K562 (cell line): ENCODE results near the gene RBFOX1. TPM values are rescaled to one million over a fixed set of nuclear protein-coding genes. Genes with fewer than 3 reads are reported as not detected.

Source experiments
- ATAC-seq: fragments of 200-7000 bp; cut with Tn5 transposase; 3 replicates; pipeline ENCODE4 v1.9.1; 2020; ENCODE audit warnings: moderate library complexity
- BruUV-seq: library from RNA; stranded (reverse); fragments of 400-500 nt; replicated peaks from 2 replicates; lab custom pipeline; 2021; lab: Mats Ljungman, UMichigan
- CTCF ChIA-PET: fragments of 300-600 bp; formaldehyde crosslinking; extraction: SDS; loops from one replicate; lab custom pipeline; 2021; ENCODE audit warnings: low intra/inter-chr PET ratio; lab: Yijun Ruan, JAX
- POLR2A ChIA-PET: fragments of 300-600, 350-650 bp; sonication (Branson Sonifier 250); formaldehyde crosslinking; extraction: SDS; loops from one replicate; lab custom pipeline; 2021; ENCODE audit warnings: antibody characterized with exemption, inconsistent platforms; lab: Yijun Ruan, JAX
- DNase-seq, 4 experiments: peaks; one replicate each; pipeline versions ENCODE4 v3.0.0 to v3.0.0-alpha.2; 2011 to 2018; ENCODE audit warnings: low spot score in 3 of 4, mixed read lengths in 3 of 4; ENCODE audit errors: extremely low read depth in 1 of 4
- FAIRE-seq: peaks from 2 replicates; lab custom pipeline; 2011; peaks lifted over from hg19 to GRCh38; lab: Jason Lieb, UNC
- H2AFZ ChIP-seq: 2 replicates; pipeline ENCODE4 v1.6.0; 2011; ENCODE audit warnings: low read depth, low read length, control low read depth, inconsistent platforms
- H3K27ac ChIP-seq: fragments of 200-600 bp; 3 replicates; pipeline ENCODE4 v1.8.0; 2011; ENCODE audit warnings: low read depth, mild to moderate bottlenecking, control low read depth, inconsistent platforms, low read length, moderate library complexity, mixed read lengths; ENCODE audit errors: extremely low read depth
- H3K27me3 ChIP-seq, 2 experiments: fragments of 300-600 bp in 1 of 2; 2 replicates in 1 of 2; 3 replicates in 1 of 2; pipeline versions ENCODE4 v1.6.0 to v1.8.0; 2011; ENCODE audit warnings: inconsistent platforms in 2 of 2, low read length in 2 of 2, mild to moderate bottlenecking in 1 of 2, mixed read lengths in 1 of 2, moderate library complexity in 1 of 2; ENCODE audit not compliant: control insufficient read depth in 2 of 2, insufficient read depth in 2 of 2
- H3K36me3 ChIP-seq: fragments of 300-600 bp; 3 replicates; pipeline ENCODE4 v1.8.0; 2011; ENCODE audit warnings: mild to moderate bottlenecking, low read length, inconsistent platforms; ENCODE audit not compliant: control insufficient read depth, insufficient read depth
- H3K4me1 ChIP-seq, 2 experiments: fragments of 200-600 bp in 1 of 2; replicated peaks in 1 of 2; 2 replicates in 1 of 2; 3 replicates in 1 of 2; pipeline versions ENCODE4 v1.5.1 to v1.8.0; 2011; ENCODE audit warnings: inconsistent platforms in 2 of 2, low read length in 2 of 2, mild to moderate bottlenecking in 1 of 2, mixed read lengths in 1 of 2, moderate library complexity in 1 of 2; ENCODE audit not compliant: control insufficient read depth in 2 of 2, insufficient read depth in 2 of 2
- H3K4me2 ChIP-seq: 2 replicates; pipeline ENCODE4 v1.6.1; 2011; ENCODE audit warnings: low read length, control low read depth, inconsistent platforms, mixed read lengths; ENCODE audit not compliant: insufficient read depth
- H3K4me3 ChIP-seq: fragments of 200-600 bp; sonication (generic), shearing (Covaris generic); 2 replicates; pipeline ENCODE4 v1.5.1; 2016; ENCODE audit warnings: control low read depth, inconsistent platforms
- H3K79me2 ChIP-seq: fragments of 200-600 bp; 3 replicates; pipeline ENCODE4 v1.8.0; 2011; ENCODE audit warnings: low read length, inconsistent platforms; ENCODE audit not compliant: control insufficient read depth, insufficient read depth
- H3K9ac ChIP-seq, 2 experiments: 2 replicates each; pipeline versions ENCODE4 v1.6.0 to v1.6.1; 2011; ENCODE audit warnings: low read depth in 2 of 2, low read length in 2 of 2, control low read depth in 1 of 2, inconsistent platforms in 1 of 2, mild to moderate bottlenecking in 1 of 2, mixed read lengths in 1 of 2; ENCODE audit not compliant: insufficient read depth in 1 of 2
- H3K9me1 ChIP-seq: one replicate; pipeline ENCODE4 v1.6.0; 2011; ENCODE audit warnings: inconsistent platforms, mild to moderate bottlenecking, low read length, moderate library complexity; ENCODE audit not compliant: control insufficient read depth, insufficient read depth
- H3K9me3 ChIP-seq: replicated peaks from 2 replicates; pipeline ENCODE4 v1.5.1; 2011; ENCODE audit warnings: low read depth, low read length, inconsistent platforms; ENCODE audit not compliant: control insufficient read depth, insufficient read depth
- H4K20me1 ChIP-seq: replicated peaks from 2 replicates; pipeline ENCODE4 v1.6.1; 2011; ENCODE audit warnings: low read length, inconsistent platforms, mixed read lengths; ENCODE audit not compliant: control insufficient read depth, insufficient read depth
- CREB1 ChIP-seq, 2 experiments: sonication (generic) in 1 of 2; formaldehyde crosslinking in 1 of 2; IDR thresholded peaks; 2 replicates each; pipeline versions ENCODE4 v1.6.1 to v1.8.0; 2012 to 2022; ENCODE audit warnings: inconsistent platforms in 1 of 2, mild to moderate bottlenecking in 1 of 2, missing genetic modification reagents in 1 of 2, moderate library complexity in 1 of 2
- HNRNPUL1 ChIP-seq: fragments of 200-400 bp; formaldehyde crosslinking; IDR thresholded peaks from 2 replicates; pipeline ENCODE4 v1.6.1; 2017; ENCODE audit warnings: low read length
- MCM2 ChIP-seq: fragments of 450-650 bp; IDR thresholded peaks from 2 replicates; pipeline ENCODE4 v1.6.1; 2017; ENCODE audit warnings: low read depth, mild to moderate bottlenecking
- TSC22D4 ChIP-seq: fragments of 450-650 bp; IDR thresholded peaks from 2 replicates; pipeline ENCODE4 v1.6.1; 2016; ENCODE audit warnings: missing genetic modification characterization, missing biosample characterization, control low read depth
- ZFP36 ChIP-seq: fragments of 150-350 bp; IDR thresholded peaks from 2 replicates; pipeline ENCODE4 v1.6.1; 2018; ENCODE audit warnings: low read length, low read depth; ENCODE audit not compliant: partially characterized antibody
- ZNF23 ChIP-seq: fragments of 250-450 bp; sonication (Bioruptor Pico); IDR thresholded peaks from 2 replicates; pipeline ENCODE4 v1.4.0; 2020; ENCODE audit warnings: mild to moderate bottlenecking
- WGBS: fragments of 100-300 bp; shearing (Covaris generic); methylation state at CpG from one replicate; pipeline ENCODE4 v1.1.6; 2016; ENCODE audit warnings: low coverage, mixed read lengths; ENCODE audit not compliant: insufficient coverage; ENCODE audit errors: missing lambda C conversion rate; 5-methylcytosine and 5-hydroxymethylcytosine counted together
- in situ Hi-C: fragments of 300-500 bp; cut with MboI; formaldehyde crosslinking; loops from 4 replicates; pipeline ENCODE4 v1.15.0; 2018; ENCODE audit warnings: inconsistent platforms, mixed read lengths
- intact Hi-C: fragments of 100-400 bp; cut with micrococcal nuclease; formaldehyde crosslinking; loops from 2 replicates; pipeline ENCODE4 v1.14.2; 2022
- polyA plus RNA-seq, 8 experiments: library from polyadenylated mRNA; depleted of rRNA in 4 of 8; stranded (reverse) in 5 of 8; unstranded in 3 of 8; fragments of >200 nt; fragmentation: Nextera tagmentation in 2 of 8; fragmentation: Illumina TruSeq in 1 of 8; extraction: Ambion mirVana in 2 of 8; extraction: Trizol in 1 of 8; gene quantifications; 2 replicates each; pipeline versions ENCODE4 v1.2.1 to v1.2.3, GENCODE V29; 2011 to 2014; ENCODE audit warnings: inconsistent platforms in 1 of 8, missing spikeins in 1 of 8
- total RNA-seq, 7 experiments: library from RNA; depleted of rRNA in 6 of 7; stranded (reverse); fragments of >200 nt in 6 of 7; fragmentation: Illumina TruSeq in 2 of 7; extraction: Trizol in 2 of 7; gene quantifications; 2 replicates each; pipeline versions ENCODE4 v1.2.1 to v1.2.3, GENCODE V29; 2011 to 2021; ENCODE audit warnings: low replicate concordance in 1 of 7
- TF ChIP-seq, protein P1 (sequence below): IDR thresholded peaks from 2 replicates; pipeline ENCODE4 v1.6.1; 2014; ENCODE audit warnings: antibody characterized with exemption

Gene RBFOX1
- total and polyA plus RNA-seq, 9 of the 15 experiments (the other 6 are each of a cell fraction or from before 2014, with no cell fraction given), result 0.03 TPM; not detected in 8

DNA sequence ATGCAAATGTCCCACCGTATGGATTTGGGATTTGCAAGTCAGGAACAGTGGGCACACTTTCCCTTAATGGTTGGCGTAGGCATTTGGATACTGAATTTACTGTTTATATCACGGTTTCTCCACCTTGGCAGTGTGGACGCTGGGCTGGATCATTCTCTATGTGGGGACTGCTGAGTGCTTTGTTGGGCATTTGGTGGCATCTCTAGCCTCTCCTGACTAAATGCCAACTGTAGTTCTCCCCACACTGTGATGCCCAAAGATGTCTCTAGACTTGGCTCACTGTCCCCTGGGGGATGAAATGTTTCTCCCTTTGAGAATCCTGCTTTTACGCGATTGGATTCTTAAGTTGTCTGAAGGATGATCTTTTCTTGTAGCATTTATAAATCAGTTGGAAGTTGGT, 49.0 kb downstream of the RBFOX1 start:
- H3K4me1 ChIP-seq, result no peaks in the 10 kb centered on the region
- no peak overlapping the region for H3K27ac ChIP-seq
- no peak overlapping the region for H3K4me2 ChIP-seq
- POLR2A ChIA-PET, result no interaction called here
- H2AFZ ChIP-seq, result no peak overlapping the region
- no peaks in the 10 kb centered on the region for H3K9me1 ChIP-seq
- in situ Hi-C loops (no loop called here), intact Hi-C loops (no loop called here)
- no peaks in the 10 kb centered on the region for H3K36me3 ChIP-seq
- no peaks in the 10 kb centered on the region for H3K9me3 ChIP-seq
- TF ChIP-seq, protein P1, sequence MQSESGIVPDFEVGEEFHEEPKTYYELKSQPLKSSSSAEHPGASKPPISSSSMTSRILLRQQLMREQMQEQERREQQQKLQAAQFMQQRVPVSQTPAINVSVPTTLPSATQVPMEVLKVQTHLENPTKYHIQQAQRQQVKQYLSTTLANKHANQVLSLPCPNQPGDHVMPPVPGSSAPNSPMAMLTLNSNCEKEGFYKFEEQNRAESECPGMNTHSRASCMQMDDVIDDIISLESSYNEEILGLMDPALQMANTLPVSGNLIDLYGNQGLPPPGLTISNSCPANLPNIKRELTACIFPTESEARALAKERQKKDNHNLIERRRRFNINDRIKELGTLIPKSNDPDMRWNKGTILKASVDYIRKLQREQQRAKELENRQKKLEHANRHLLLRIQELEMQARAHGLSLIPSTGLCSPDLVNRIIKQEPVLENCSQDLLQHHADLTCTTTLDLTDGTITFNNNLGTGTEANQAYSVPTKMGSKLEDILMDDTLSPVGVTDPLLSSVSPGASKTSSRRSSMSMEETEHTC, result no peak
- TF ChIP-seq ZNF23 (CRISPR knock-in tag), result no peak
- no peak for TF ChIP-seq ZFP36
- no peak for TF ChIP-seq HNRNPUL1
- TF ChIP-seq CREB1 (IDR thresholded peaks at IDR 0.05), result no peak
- no peak for TF ChIP-seq CREB1 (CRISPR knock-in tag; IDR thresholded peaks at IDR 0.05)
- no peak for TF ChIP-seq TSC22D4 (tag)
- no peak for TF ChIP-seq MCM2
- H3K27me3 ChIP-seq, result no peaks in the 10 kb centered on the region
- DNase-seq (no peak), ATAC-seq (no peak), FAIRE-seq (no peak)
- H4K20me1 ChIP-seq, result no peaks in the 10 kb centered on the region
- CTCF ChIA-PET, result no interaction called here
- no TSS peak for BruUV-seq
- no peak overlapping the region for H3K4me3 ChIP-seq
- no peaks in the 10 kb centered on the region for H3K79me2 ChIP-seq
- WGBS, result 0% methylated on average over 6 of the region's 6 CpGs
- no peak overlapping the region for H3K9ac ChIP-seq
